Measurements from ENCODE around the gene TMEM42. TPM values are rescaled to one million over a fixed set of nuclear protein-coding genes. Genes with fewer than 3 reads are reported as not detected.
A peak's percentile ranks its signal among the peaks of the same experiment; 100 is the strongest.
"Not testable (repeated sequence)": the region's sequence is repeated elsewhere in the genome, so short reads cannot be mapped to it uniquely, and the experiment has no call there.

The TMEM42 gene
- total and polyA plus RNA-seq, 2 donors, result 7.9 to 20.8 TPM

DNA sequence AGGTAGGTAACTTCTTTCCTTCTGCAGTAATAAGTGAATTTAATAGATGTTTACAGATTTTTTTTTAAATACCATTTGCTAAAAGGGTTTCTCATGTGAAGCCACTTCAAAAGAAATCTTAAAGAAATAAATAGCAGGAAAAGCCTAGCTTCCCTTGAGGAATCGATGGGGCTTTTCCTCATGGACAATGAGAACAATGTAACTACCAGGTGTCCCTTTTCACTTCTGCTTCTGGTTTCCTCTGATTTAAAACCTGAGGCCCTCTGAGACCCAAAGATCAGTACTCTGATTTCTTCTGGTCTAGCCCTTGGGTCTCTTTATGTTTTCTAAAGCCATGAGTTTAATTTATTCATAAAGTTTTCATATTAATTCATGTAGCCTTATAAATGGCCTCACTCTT lies 13.1 kb upstream of the TMEM42 start:
- DNase-seq (ENCODE audit: extremely low spot score), result no peak
- H3K27ac ChIP-seq (ENCODE audit: low read depth), result no peak overlapping the region
- H3K4me1 ChIP-seq (ENCODE audit: insufficient read depth), result no peaks in the 10 kb centered on the region
- H3K4me3 ChIP-seq (ENCODE audit: low read depth, low read length), result no peak overlapping the region
- no peaks in the 10 kb centered on the region for H3K36me3 ChIP-seq (ENCODE audit: insufficient read depth)
- WGBS, result 48% methylated on average over 1 of the region's 1 CpG

DNA sequence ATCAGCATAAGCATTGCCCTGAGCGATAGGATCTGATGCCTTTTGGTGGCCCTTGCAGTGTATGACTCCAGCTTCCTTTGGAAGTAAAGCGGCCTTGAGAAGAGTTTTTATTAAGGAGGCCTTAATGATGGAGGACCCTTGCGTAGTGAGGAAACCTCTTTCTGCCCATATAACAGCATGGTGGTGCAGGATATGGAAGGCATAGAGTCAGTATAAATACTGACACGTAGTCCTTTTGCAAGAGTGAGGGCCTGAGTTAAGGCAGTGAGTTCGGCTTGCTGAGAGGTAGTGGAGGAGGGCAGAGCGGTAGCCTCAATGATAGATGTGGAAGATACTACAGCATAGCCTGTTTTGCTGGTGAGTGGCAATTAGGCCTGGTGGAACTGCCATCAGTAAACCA lies 5.0 kb upstream of the TMEM42 start:
- not testable (repeated sequence) for H3K36me3 ChIP-seq (ENCODE audit: insufficient read depth); DNase-seq (ENCODE audit: extremely low spot score); H3K27ac ChIP-seq (ENCODE audit: low read depth); H3K4me1 ChIP-seq (ENCODE audit: insufficient read depth); H3K4me3 ChIP-seq (ENCODE audit: low read depth, low read length)
- 98% methylated on average over 6 of the region's 6 CpGs for WGBS

DNA sequence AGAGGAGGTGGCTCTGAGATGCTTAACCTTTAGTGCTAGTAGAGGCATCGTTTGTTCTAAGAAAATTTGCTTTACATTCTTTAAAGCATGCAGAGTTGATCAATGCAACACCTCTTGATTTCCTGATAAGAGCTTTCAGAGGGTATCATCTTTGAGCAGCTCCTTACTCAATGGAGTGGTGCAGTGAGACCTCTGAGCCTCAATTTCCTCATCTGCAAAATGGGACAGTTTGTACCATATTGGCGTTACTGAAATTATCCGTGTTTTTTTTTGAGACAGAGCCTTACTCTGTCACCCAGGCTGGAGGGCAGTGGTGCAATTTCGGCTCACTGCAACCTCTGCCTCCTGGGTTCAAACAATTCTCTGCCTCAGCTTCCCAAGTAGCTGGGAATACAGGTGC lies 1.6 kb upstream of the TMEM42 start:
- Histone ChIP-seq H3K4me3 (ENCODE audit: low read depth, low read length) (no peak overlapping the region), H3K27ac (ENCODE audit: low read depth) (no peak overlapping the region), H3K4me1 (ENCODE audit: insufficient read depth) (peaks cover 2% of the 10 kb centered on the region), H3K36me3 (ENCODE audit: insufficient read depth) (no peaks in the 10 kb centered on the region)
- no peak for DNase-seq (ENCODE audit: extremely low spot score)
- 94% methylated on average over 4 of the region's 4 CpGs for WGBS

DNA sequence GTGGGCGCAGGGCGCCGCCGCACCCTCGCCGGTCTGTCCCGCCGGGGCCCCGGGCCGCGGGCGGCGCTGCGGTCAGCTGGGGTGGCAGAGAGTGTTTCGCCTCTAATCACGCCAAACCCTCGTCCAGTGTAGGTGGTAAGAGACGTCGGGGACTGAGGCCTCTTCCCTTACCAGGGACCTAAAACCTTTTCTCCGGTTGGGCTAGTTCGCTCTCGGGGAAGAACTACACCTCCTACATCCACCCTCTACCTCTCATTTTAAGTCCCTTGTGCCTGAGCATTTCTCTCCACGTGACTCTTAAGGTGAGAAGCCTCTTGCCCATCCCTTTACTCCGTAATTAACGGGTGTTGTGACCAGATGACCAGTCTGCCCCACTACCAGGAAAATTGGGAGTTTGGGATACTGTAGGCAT lies 520 bp downstream of the TMEM42 start:
- Histone ChIP-seq H3K36me3 (ENCODE audit: insufficient read depth) (no peaks in the 10 kb centered on the region), H3K4me1 (ENCODE audit: insufficient read depth) (peaks cover 2% of the 10 kb centered on the region), H3K27ac (ENCODE audit: low read depth) (peak overlapping the region; percentile 3), H3K4me3 (ENCODE audit: low read depth, low read length) (peak overlapping the region; percentile 71)
- WGBS, result 1% methylated on average over 25 of the region's 25 CpGs
- no peak for DNase-seq (ENCODE audit: extremely low spot score)

DNA sequence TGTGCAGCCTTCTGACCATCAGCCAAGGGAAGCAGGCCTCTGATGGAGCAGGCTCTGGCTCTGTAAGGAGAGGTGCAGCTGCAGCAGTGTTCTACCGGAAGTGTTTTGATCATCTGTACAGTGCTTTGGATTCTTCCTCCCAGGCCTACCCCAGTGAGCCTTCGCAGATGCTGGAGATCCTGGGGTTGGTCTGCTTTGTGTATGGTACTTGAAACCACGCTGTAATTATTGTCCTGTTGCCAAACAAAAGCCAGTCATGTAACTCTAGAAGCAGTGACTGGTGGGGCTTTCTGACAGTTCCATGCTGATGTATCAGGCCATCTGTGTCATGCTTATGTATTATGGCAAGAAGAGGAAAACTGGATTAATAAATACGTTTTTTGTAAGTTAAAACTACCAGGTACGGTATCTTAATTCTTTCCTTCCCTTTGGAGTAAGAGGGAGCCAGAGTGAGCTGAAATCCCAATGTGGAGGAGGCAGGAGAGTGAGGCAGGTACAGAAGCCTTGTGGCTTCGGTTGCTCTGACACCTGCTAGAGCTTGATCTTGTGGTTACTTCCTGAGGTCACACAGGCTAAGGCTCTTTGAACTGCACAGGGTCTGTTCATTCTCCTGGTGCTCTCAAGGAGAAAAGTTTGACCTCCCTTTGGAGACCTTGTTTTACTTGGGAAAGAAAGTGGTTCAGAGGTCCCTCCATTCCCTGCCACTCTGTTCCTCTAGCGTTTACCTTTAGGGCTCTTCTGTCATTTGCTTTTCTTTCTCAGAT lies 3.7 kb downstream of the TMEM42 start:
- 84% methylated on average over 7 of the region's 7 CpGs for WGBS
- Histone ChIP-seq H3K4me1 (ENCODE audit: insufficient read depth) (peaks cover 2% of the 10 kb centered on the region), H3K4me3 (ENCODE audit: low read depth, low read length) (no peak overlapping the region), H3K27ac (ENCODE audit: low read depth) (no peak overlapping the region), H3K36me3 (ENCODE audit: insufficient read depth) (no peaks in the 10 kb centered on the region)
- no peak for DNase-seq (ENCODE audit: extremely low spot score)

DNA sequence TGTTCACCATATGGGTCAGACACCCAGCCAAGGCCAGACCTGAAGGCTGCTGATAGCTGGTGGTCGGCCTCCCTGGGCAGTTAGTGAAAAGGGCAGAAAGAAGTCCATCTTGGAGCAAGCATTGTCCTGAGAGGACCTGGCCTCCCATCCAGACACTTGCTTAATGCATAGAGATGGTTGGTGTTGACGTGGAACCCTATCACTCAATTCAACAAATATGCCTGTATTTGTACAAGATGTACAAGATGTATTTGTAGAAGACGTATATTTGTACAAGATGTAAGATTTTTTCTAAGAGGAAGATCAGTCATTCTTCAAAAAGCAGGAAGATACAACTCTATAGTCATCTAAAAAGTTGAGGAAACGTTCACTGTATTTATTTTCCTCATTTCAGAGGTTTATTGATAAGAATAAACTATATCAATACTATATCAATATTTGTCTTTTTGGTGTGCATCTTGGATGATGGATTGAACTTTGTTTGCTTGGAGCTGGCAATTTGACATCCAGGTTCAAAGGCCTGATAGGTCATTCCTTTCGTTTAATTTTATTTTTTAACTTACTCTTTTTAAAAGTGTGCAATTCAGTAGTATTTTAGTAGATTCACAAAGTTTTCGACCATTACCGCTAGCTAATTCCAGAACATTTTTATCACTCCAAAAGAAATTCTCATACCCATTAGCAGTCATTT lies 5.9 kb downstream of the TMEM42 start:
- Histone ChIP-seq H3K36me3 (ENCODE audit: insufficient read depth) (no peaks in the 10 kb centered on the region), H3K4me1 (ENCODE audit: insufficient read depth) (peaks cover under 1% of the 10 kb centered on the region), H3K27ac (ENCODE audit: low read depth) (no peak overlapping the region), H3K4me3 (ENCODE audit: low read depth, low read length) (no peak overlapping the region)
- 96% methylated on average over 7 of the region's 7 CpGs for WGBS
- no peak for DNase-seq (ENCODE audit: extremely low spot score)

DNA sequence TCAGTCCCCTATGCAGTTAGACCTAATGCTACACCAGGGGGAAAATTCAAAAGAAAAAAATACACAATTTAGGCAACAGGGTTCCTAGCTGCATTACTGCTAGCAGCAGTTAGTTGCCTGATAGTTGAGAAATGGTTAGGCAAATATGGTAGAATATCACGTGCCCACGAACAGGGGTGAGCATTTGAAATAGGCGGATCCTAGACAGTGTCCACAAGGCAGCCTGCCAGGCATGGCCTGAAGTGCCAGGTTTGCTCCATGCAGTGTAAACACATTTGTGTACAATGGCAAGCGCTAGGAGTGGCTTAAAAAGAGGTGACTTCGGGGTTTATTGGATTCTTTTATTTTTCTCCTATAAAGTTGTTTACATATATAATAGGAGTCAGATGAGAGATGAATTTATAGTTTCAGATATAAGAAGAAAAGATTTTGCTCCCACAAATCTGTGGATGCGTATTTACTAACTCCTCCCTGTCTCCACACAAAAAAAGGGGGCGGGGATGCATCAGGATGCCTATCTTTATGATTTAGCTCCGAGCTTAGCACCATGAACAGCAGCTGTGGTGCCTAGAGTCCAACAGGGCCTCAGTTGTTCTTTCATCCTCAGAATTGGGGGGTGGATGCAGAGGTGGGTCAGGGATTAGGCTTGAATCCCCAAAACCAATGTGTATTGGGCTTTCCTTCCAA lies 8.8 kb downstream of the TMEM42 start:
- H3K4me3 ChIP-seq (ENCODE audit: low read depth, low read length), result no peak overlapping the region
- DNase-seq (ENCODE audit: extremely low spot score), result no peak

DNA sequence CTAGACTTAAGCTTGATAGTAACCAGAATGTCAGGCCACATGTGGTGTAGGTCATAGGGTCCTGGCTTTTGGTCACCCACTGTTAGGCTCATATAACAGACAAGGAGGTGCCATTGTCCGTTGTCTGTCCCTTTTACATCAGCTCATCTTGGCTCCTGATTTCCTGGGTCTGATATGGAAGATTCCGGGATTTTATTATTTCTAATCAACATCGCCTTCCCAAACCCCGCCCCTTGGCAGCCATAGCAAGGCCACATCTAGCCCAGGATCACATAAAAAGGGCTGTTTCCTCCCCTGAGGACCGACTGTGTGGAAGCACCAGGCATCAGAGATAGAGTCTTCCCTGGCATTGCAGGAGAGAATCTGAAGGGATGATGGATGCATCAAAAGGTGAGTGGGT lies 12.6 kb downstream of the TMEM42 start, which contains the start of gene TGM4:
TSS of gene TGM4 (plus strand) at position 301 of the 400 bp plus-strand sequence. CDS start at position 372, 71 bp downstream.
- H3K27ac ChIP-seq (ENCODE audit: low read depth), result no peak within 1 kb of the TSS
- no peaks in the 10 kb centered on the region for H3K36me3 ChIP-seq (ENCODE audit: insufficient read depth)
- 87% methylated on average over 5 of the region's 5 CpGs for WGBS
- no peak within 1 kb of the TSS for H3K4me3 ChIP-seq (ENCODE audit: low read depth, low read length)
- DNase-seq (ENCODE audit: extremely low spot score), result no peak
- H3K4me1 ChIP-seq (ENCODE audit: insufficient read depth), result no peaks in the 10 kb centered on the region

More for the DNA sequence above, 8.8 kb downstream of the TMEM42 start:
- Histone ChIP-seq H3K4me1 (ENCODE audit: insufficient read depth) (no peaks in the 10 kb centered on the region), H3K36me3 (ENCODE audit: insufficient read depth) (no peaks in the 10 kb centered on the region), H3K27ac (ENCODE audit: low read depth) (no peak overlapping the region)
- WGBS, result 48% methylated on average over 8 of the region's 8 CpGs

DNA sequence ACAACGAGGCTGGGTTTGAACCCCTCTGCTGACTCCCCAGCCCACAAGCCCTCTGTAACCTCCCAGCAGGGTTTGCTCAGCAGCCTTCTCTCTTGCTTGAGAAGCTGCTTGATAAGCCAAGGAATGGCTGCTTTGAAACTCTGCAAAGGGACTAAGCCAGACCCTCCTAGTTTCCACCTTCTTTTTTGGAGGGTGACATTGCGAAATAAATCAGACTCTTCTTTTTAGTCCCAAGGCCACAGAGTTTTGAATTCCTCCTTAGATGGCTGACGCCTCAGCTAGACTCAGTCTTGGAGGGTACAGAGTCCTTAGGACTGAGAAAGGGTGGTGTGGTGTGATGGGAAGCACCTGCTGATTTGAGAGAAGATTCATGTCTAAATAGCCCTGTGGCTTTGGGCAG lies 13.9 kb downstream of the TMEM42 start:
- H3K4me1 ChIP-seq (ENCODE audit: insufficient read depth), result no peaks in the 10 kb centered on the region
- H3K4me3 ChIP-seq (ENCODE audit: low read depth, low read length), result no peak overlapping the region
- H3K36me3 ChIP-seq (ENCODE audit: insufficient read depth), result no peaks in the 10 kb centered on the region
- H3K27ac ChIP-seq (ENCODE audit: low read depth), result no peak overlapping the region
- no peak for DNase-seq (ENCODE audit: extremely low spot score)
- 80% methylated on average over 3 of the region's 3 CpGs for WGBS

DNA sequence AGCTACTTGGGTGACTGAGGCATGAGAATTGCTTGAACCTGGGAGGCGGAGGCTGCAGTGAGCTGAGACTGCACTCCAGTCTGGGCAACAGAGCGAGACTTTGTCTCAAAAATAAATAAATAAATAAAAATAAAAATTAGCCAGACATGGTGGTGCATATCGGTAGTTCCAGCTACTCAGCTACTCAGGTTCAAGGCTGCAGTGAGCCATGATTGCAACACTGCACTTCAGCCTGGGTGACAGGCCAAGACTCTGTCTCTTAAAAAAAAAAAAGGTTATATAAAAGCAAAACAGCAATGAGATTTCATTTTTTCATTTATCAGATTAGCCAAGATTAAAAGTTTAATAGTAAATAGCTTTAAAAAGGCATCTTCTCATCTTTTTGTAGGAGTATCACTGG lies 15.6 kb downstream of the TMEM42 start:
- WGBS, result 88% methylated on average over 3 of the region's 3 CpGs
- Histone ChIP-seq H3K4me1 (ENCODE audit: insufficient read depth) (no peaks in the 10 kb centered on the region), H3K27ac (ENCODE audit: low read depth) (no peak overlapping the region), H3K36me3 (ENCODE audit: insufficient read depth) (no peaks in the 10 kb centered on the region), H3K4me3 (ENCODE audit: low read depth, low read length) (no peak overlapping the region)
- no peak for DNase-seq (ENCODE audit: extremely low spot score)

DNA sequence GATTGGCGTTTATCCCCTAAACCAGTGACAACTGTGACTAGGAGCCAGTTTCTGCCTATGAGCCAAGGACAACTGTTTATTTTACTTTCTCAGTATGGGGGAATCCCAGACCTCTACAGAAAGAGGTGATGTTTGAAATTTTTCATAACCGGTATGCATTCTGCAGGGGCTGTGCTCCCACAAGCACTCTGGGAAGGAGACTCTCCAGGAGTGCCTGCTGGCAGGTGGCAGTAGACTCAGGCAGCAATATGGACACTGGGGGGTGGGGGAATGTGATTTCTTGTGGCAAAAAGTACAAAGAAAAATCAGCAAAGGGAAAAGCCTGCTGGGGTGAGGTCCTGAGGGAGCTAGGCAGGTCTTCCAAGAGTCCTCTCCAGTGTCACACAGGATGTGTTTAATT lies 18.6 kb downstream of the TMEM42 start:
- H3K27ac ChIP-seq (ENCODE audit: low read depth), result no peak overlapping the region
- 47% methylated on average over 2 of the region's 2 CpGs for WGBS
- no peak overlapping the region for H3K4me3 ChIP-seq (ENCODE audit: low read depth, low read length)
- no peak for DNase-seq (ENCODE audit: extremely low spot score)
- H3K4me1 ChIP-seq (ENCODE audit: insufficient read depth), result no peaks in the 10 kb centered on the region
- no peaks in the 10 kb centered on the region for H3K36me3 ChIP-seq (ENCODE audit: insufficient read depth)

DNA sequence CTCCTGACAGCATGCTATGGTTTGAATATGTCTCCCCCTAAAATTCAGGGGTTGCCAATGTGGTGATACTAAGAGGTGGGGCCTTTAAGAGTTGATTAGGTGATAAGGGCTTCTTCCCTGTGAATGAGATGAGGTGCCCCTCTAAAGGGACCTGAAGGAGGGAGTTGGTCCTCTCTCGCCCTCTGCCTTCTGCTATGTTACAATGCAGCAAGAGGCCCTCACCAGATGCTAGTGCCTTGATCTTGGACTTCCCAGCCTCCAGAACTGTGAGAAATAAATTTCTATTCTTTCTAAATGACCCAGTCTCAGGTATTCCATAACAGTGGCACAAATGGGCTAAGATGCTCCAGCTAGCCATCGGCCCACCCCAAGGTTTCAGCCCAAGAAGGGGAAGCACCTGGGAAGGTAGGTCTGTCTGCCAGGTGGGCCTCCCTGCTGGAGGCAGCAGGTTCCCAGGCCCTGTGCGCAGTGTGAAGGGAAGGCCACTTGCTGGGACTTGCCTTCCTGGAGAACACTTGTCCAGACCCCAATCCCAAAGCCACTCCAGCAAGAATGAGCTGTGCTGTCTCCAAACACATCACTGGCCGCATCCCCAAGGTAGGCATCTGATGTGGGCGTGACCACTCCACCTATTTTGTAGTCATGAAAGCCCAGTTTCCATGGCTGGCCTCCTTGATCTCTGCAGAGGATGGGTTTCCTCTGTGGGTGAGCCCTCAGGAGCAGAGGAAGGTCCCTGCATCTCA lies 21.7 kb downstream of the TMEM42 start:
- H3K4me3 ChIP-seq (ENCODE audit: low read depth, low read length), result no peak overlapping the region
- H3K27ac ChIP-seq (ENCODE audit: low read depth), result no peak overlapping the region
- no peaks in the 10 kb centered on the region for H3K36me3 ChIP-seq (ENCODE audit: insufficient read depth)
- H3K4me1 ChIP-seq (ENCODE audit: insufficient read depth), result no peaks in the 10 kb centered on the region
- WGBS, result 90% methylated on average over 5 of the region's 5 CpGs
- DNase-seq (ENCODE audit: extremely low spot score), result no peak

DNA sequence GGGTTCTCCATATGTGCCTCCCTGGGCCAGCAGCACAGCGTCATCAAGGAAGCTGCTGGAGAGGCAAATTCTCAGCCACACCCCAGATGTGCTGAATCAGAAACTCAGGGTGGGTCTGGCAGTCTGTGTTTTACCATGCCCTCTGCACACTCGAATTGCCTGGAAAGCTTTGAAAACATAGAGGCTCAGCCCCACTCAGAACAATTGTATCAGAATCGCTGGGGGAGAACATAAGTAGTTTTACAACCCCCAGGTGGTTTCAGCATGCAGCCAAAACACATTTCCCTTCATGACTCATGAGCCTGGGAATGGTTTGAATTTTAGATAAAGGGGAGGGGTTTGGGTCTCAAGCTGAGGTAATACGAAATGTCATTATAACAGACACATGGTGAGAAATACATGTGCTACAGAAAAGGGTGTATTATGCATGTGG lies 22.3 kb downstream of the TMEM42 start:
- Histone ChIP-seq H3K36me3 (ENCODE audit: insufficient read depth) (no peaks in the 10 kb centered on the region), H3K27ac (ENCODE audit: low read depth) (no peak overlapping the region), H3K4me3 (ENCODE audit: low read depth, low read length) (no peak overlapping the region), H3K4me1 (ENCODE audit: insufficient read depth) (no peaks in the 10 kb centered on the region)
- 32% methylated on average over 4 of the region's 4 CpGs for WGBS
- peak; percentile 48 for DNase-seq (ENCODE audit: extremely low spot score)
